Measurements from ENCODE around the gene ETV6. TPM values are rescaled to one million over a fixed set of nuclear protein-coding genes. Genes with fewer than 3 reads are reported as not detected.

ETV6 gene
- total RNA-seq, 1 experiment from 2014 or later: 6.1 TPM

GRCh38 chr12:11758087-11758486 is 108.6 kb downstream of the ETV6 start:
- no peak for DNase-seq (ENCODE audit: low spot score)

GRCh38 chr12:11758510-11759493 is 109.3 kb downstream of the ETV6 start:
- DNase-seq (ENCODE audit: low spot score): no peak

GRCh38 chr12:11759494-11759878 is 110.0 kb downstream of the ETV6 start:
- DNase-seq (ENCODE audit: low spot score): no peak

GRCh38 chr12:11759899-11760298 is 110.4 kb downstream of the ETV6 start:
- no peak for DNase-seq (ENCODE audit: low spot score)

- no peak for DNase-seq (ENCODE audit: low spot score)
These were observed 112.5 kb downstream of the ETV6 start for GRCh38 chr12:11761869-11762567.

- DNase-seq (ENCODE audit: low spot score): no peak
These were observed 113.4 kb downstream of the ETV6 start for GRCh38 chr12:11762723-11763326.

- no peak for DNase-seq (ENCODE audit: low spot score)
These were observed 114.5 kb downstream of the ETV6 start for GRCh38 chr12:11763760-11764520.

- no peak for DNase-seq (ENCODE audit: low spot score)
These were observed 115.4 kb downstream of the ETV6 start for GRCh38 chr12:11764837-11765236.

GRCh38 chr12:11765421-11765816 is 115.9 kb downstream of the ETV6 start:
- no peak for DNase-seq (ENCODE audit: low spot score)

GRCh38 chr12:11765817-11766794 is 116.6 kb downstream of the ETV6 start:
- DNase-seq (ENCODE audit: low spot score): no peak

GRCh38 chr12:11767029-11767724 is 117.7 kb downstream of the ETV6 start:
- no peak for DNase-seq (ENCODE audit: low spot score)

- no peak for DNase-seq (ENCODE audit: low spot score)
These were observed 118.3 kb downstream of the ETV6 start for GRCh38 chr12:11767798-11768197.

- no peak for DNase-seq (ENCODE audit: low spot score)
These were observed 118.9 kb downstream of the ETV6 start for GRCh38 chr12:11768233-11768965.

GRCh38 chr12:11769723-11770514 is 120.4 kb downstream of the ETV6 start:
- DNase-seq (ENCODE audit: low spot score): no peak

GRCh38 chr12:11771356-11771755 is 121.9 kb downstream of the ETV6 start:
- no peak for DNase-seq (ENCODE audit: low spot score)

- no peak for DNase-seq (ENCODE audit: low spot score)
These were observed 122.5 kb downstream of the ETV6 start for GRCh38 chr12:11771895-11772502.

GRCh38 chr12:11773889-11774677 is 124.6 kb downstream of the ETV6 start:
- no peak for DNase-seq (ENCODE audit: low spot score)

Measured in H4 (cell line).